Measurements from ENCODE around the gene LDHD. TPM values are rescaled to one million over a fixed set of nuclear protein-coding genes. Genes with fewer than 3 reads are reported as not detected.

The LDHD gene
- total RNA-seq, 1 donor from 2014 or later, result 10.1 TPM

- no peak overlapping the region for H3K4me3 ChIP-seq
- no peaks in the 10 kb centered on the region for H3K36me3 ChIP-seq
- intact Hi-C loops (cut with DNase I), result no loop called here
- no peaks in the 10 kb centered on the region for H3K27me3 ChIP-seq
- peaks cover 13% of the 10 kb centered on the region for H3K4me1 ChIP-seq
- DNase-seq (ENCODE audit: extremely low spot score in 2 of 2), result no peak
- no peak overlapping the region for H3K27ac ChIP-seq
- H3K9me3 ChIP-seq, result no peaks in the 10 kb centered on the region
- no peak for TF ChIP-seq POLR2A (IDR thresholded peaks at IDR 0.05)
- TF ChIP-seq CTCF (IDR thresholded peaks at IDR 0.05), result no peak
- TF ChIP-seq POLR2AphosphoS5 (IDR thresholded peaks at IDR 0.05; ENCODE audit: insufficient read depth in 1 of 2, low read depth in 1 of 2), result no peak
Observed at GRCh38 chr16:75078886-75079285, 37.7 kb downstream of the LDHD start.

- Histone ChIP-seq H3K27me3 (no peaks in the 10 kb centered on the region), H3K4me3 (no peak overlapping the region), H3K9me3 (no peaks in the 10 kb centered on the region), H3K4me1 (peaks cover 12% of the 10 kb centered on the region), H3K27ac (no peak overlapping the region), H3K36me3 (no peaks in the 10 kb centered on the region)
- DNase-seq (ENCODE audit: extremely low spot score in 2 of 2), result no peak
- no peak for TF ChIP-seq CTCF (IDR thresholded peaks at IDR 0.05)
- intact Hi-C loops (cut with DNase I), result no loop called here
Observed at GRCh38 chr16:75075688-75076268, 40.8 kb downstream of the LDHD start.

- no peak for DNase-seq (ENCODE audit: extremely low spot score in 2 of 2)
- intact Hi-C loops (cut with DNase I), result no loop called here
- TF ChIP-seq POLR2AphosphoS5 (IDR thresholded peaks at IDR 0.05; ENCODE audit: insufficient read depth in 1 of 2, low read depth in 1 of 2), result peak in 1 of 2 donors; percentile 41
- TF ChIP-seq POLR2A (IDR thresholded peaks at IDR 0.05), result no peak
- no peak for TF ChIP-seq CTCF (IDR thresholded peaks at IDR 0.05)
- H3K36me3 ChIP-seq, result no peaks in the 10 kb centered on the region
- peaks cover 18% of the 10 kb centered on the region for H3K4me1 ChIP-seq
- no peak overlapping the region for H3K4me3 ChIP-seq
- no peaks in the 10 kb centered on the region for H3K27me3 ChIP-seq
- no peak overlapping the region for H3K27ac ChIP-seq
- no peaks in the 10 kb centered on the region for H3K9me3 ChIP-seq
Observed at GRCh38 chr16:75074920-75075687, 41.5 kb downstream of the LDHD start.

DNA sequence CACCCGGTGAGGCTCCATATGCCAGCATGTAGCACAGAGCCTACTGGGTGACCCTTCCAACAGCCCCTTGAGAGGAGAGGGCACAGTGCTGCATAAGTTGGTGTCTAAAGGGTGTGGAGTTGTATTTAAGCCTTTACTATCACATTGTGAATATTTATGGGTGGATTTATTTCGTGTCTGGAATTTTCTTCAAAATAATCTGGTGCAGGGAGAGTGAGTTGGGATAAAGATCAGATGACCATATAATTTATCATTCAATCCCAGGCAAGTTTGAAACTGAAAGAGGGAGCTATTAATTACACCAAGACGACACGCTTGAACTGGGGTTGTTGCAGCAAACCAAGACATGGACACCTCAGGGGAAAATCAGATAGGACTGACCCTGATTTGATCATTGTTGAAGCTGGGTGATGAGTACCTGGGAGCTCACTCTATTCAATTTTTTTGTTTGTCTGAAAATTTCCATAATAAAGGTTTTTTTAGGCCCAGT is 42.2 kb downstream of the LDHD start:
- Histone ChIP-seq H3K4me1 (peaks cover 26% of the 10 kb centered on the region), H3K4me3 (no peak overlapping the region), H3K27me3 (no peaks in the 10 kb centered on the region), H3K27ac (peak overlapping the region; percentile 15), H3K9me3 (no peaks in the 10 kb centered on the region), H3K36me3 (no peaks in the 10 kb centered on the region)
- intact Hi-C loops (cut with DNase I), result no loop called here
- no peak for TF ChIP-seq POLR2A (IDR thresholded peaks at IDR 0.05)
- TF ChIP-seq POLR2AphosphoS5 (IDR thresholded peaks at IDR 0.05; ENCODE audit: insufficient read depth in 1 of 2, low read depth in 1 of 2), result no peak
- no peak for TF ChIP-seq CTCF (IDR thresholded peaks at IDR 0.05)
- no peak for DNase-seq (ENCODE audit: extremely low spot score in 2 of 2)

All from vagina (tissue), 2 donors.